Brain microvascular endothelial cell (primary cell): ENCODE data around the gene NOP9.
A peak's percentile ranks its signal among the peaks of the same experiment; 100 is the strongest.

Source experiments
- DNase-seq: peaks from one replicate; pipeline ENCODE4 v3.0.0-alpha.2; 2020
- H3K27ac ChIP-seq: fragments of 250-450 bp; sonication (Bioruptor Pico); 2 replicates; pipeline ENCODE4 v1.5.1; 2020; ENCODE audit warnings: mild to moderate bottlenecking, moderate library complexity
- H3K27me3 ChIP-seq: fragments of 250-450 bp; sonication (Bioruptor Pico); replicated peaks from 2 replicates; pipeline ENCODE4 v1.5.1; 2020; ENCODE audit warnings: mild to moderate bottlenecking
- H3K36me3 ChIP-seq: fragments of 250-450 bp; sonication (Bioruptor Pico); replicated peaks from 2 replicates; pipeline ENCODE4 v1.5.1; 2020; ENCODE audit warnings: mild to moderate bottlenecking
- H3K4me3 ChIP-seq: 2 replicates; pipeline ENCODE4 v1.5.1; 2011; ENCODE audit warnings: low read depth, mild to moderate bottlenecking, control low read depth, low read length, moderate library complexity
- in situ Hi-C: cut with HindIII; loops from 2 replicates; pipeline ENCODE4 v1.10.0; 2017; ENCODE audit warnings: low sequenced_read_pairs, low pct_ligation_motif_present
- TF ChIP-seq, protein P1 (sequence below): IDR thresholded peaks from 2 replicates; pipeline ENCODE4 v1.5.1; 2011; ENCODE audit warnings: low read depth, mild to moderate bottlenecking, moderate library complexity, low read length, control low read depth, inconsistent platforms; ENCODE audit errors: missing control alignments

NOP9 gene

GRCh38 chr14:24271134-24271833, 28.4 kb upstream of the NOP9 start, which contains the start of gene RABGGTA:
TSS of gene RABGGTA (minus strand) at chr14:24271597. CDS start at chr14:24271115, 482 bp downstream.
- Histone ChIP-seq H3K36me3 (peaks cover 8% of the 10 kb centered on the region), H3K27me3 (no peaks in the 10 kb centered on the region), H3K4me3 (peak within 1 kb of the TSS; percentile 93), H3K27ac (peak within 1 kb of the TSS; percentile 95)
- TF ChIP-seq, protein P1, sequence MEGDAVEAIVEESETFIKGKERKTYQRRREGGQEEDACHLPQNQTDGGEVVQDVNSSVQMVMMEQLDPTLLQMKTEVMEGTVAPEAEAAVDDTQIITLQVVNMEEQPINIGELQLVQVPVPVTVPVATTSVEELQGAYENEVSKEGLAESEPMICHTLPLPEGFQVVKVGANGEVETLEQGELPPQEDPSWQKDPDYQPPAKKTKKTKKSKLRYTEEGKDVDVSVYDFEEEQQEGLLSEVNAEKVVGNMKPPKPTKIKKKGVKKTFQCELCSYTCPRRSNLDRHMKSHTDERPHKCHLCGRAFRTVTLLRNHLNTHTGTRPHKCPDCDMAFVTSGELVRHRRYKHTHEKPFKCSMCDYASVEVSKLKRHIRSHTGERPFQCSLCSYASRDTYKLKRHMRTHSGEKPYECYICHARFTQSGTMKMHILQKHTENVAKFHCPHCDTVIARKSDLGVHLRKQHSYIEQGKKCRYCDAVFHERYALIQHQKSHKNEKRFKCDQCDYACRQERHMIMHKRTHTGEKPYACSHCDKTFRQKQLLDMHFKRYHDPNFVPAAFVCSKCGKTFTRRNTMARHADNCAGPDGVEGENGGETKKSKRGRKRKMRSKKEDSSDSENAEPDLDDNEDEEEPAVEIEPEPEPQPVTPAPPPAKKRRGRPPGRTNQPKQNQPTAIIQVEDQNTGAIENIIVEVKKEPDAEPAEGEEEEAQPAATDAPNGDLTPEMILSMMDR, result peak; percentile 73
- peak; percentile 63 for DNase-seq
- in situ Hi-C loops, result no loop called here

- DNase-seq, result no peak
- in situ Hi-C loops, result no loop called here
- peak overlapping the region; percentile 93 for H3K4me3 ChIP-seq
Observed at GRCh38 chr14:24271834-24272263, 27.8 kb upstream of the NOP9 start.

DNA sequence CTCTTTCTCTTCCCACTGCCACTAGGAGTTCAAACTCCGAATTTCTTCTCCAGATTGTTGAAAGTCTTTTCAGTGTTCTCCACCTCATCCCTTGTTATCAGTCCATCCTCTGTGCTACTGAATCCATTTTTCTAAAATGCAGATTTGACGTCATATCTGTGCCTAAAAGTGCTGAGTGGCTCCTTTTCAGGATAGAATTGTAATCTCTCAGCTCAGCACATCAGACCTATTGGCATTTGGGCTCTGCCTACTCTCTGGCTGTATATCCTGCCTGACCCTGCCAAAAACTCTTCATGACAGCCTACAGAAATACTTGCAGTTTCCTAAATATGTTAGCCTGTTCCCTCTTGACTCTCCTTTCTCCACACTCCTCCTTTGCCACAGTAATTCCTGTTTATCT, 27.2 kb upstream of the NOP9 start:
- Histone ChIP-seq H3K27ac (no peak overlapping the region), H3K27me3 (no peaks in the 10 kb centered on the region), H3K4me3 (no peak overlapping the region), H3K36me3 (peaks cover 4% of the 10 kb centered on the region)
- in situ Hi-C loops, result no loop called here
- DNase-seq, result no peak
- TF ChIP-seq, protein P1, result no peak

More at GRCh38 chr14:24271834-24272263, 27.8 kb upstream of the NOP9 start:
- no peak overlapping the region for H3K27ac ChIP-seq
- H3K27me3 ChIP-seq, result no peaks in the 10 kb centered on the region
- H3K36me3 ChIP-seq, result peaks cover 8% of the 10 kb centered on the region
- TF ChIP-seq, protein P1, result no peak

DNA sequence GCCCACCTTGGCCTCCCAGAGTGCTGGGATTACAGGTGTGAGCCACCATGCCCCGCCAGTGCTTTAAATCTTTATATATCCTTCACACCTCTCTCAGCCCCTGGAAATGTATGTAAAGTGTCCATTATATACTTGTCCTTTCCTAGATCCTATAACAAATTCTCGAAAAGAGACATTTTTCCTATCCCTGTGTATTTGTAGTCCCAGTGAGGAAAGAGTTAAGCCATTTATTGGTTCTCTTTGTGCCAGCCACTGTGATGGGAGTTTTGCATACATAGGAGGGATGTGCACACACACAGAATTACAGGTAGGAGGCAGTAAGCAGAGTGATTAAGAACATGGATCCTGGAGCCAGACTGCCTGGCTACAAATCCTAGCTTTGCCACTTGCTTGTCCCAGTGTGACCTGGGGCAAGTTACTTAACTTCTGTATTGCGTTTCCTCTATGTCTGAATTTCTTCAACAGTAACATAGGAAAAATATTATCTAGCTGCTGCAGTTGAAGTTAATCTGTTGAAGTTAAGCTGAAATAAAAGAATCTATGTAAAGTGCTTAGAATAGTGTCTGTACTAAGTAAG, 26.1 kb upstream of the NOP9 start:
- Histone ChIP-seq H3K27ac (no peak overlapping the region), H3K36me3 (no peaks in the 10 kb centered on the region), H3K4me3 (no peak overlapping the region), H3K27me3 (no peaks in the 10 kb centered on the region)
- TF ChIP-seq, protein P1, result peak; percentile 28
- DNase-seq, result no peak
- in situ Hi-C loops, result no loop called here

DNA sequence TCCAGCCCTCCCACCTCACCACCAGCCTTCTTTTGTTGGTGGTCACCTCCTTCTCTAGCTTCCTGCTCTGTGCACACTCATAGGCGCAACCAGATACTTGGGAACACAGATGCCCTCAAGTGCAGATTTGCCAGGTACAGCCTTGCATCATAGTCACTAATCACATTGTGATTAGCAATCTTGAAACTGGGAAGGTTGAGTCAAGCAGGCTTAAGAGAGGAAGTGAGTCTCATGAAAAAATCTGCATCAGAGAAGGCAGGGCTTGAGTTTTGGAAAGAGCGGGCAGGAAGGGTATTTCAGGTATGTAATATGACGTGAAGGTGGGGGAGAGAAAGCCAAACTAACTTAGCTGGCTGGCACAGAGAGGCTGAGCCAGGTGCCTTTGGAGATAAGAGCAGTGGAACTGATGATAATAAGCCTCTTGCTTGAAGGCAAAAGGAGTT, 25.5 kb upstream of the NOP9 start:
- DNase-seq, result no peak
- H3K4me3 ChIP-seq, result no peak overlapping the region

More for the DNA sequence above, 25.5 kb upstream of the NOP9 start:
- H3K36me3 ChIP-seq, result no peaks in the 10 kb centered on the region
- no peaks in the 10 kb centered on the region for H3K27me3 ChIP-seq
- in situ Hi-C loops, result no loop called here
- TF ChIP-seq, protein P1, result no peak
- H3K27ac ChIP-seq, result no peak overlapping the region
